Esophagus muscularis mucosa (tissue), 4 donors: ENCODE measurements around the gene RPL18. TPM values are rescaled to one million over a fixed set of nuclear protein-coding genes. Genes with fewer than 3 reads are reported as not detected.
"Not testable (repeated sequence)": the region's sequence is repeated elsewhere in the genome, so short reads cannot be mapped to it uniquely, and the experiment has no call there.

ENCODE experiments used
- DNase-seq: peaks from one replicate; pipeline ENCODE4 v3.0.0-alpha.2; 2017; ENCODE audit errors: extremely low spot score
- H3K27ac ChIP-seq, 4 donors: fragments of 200-600 bp; sonication (generic); replicated peaks in 1 of 4; 1 replicate in 3 of 4; 2 replicates in 1 of 4; pipeline ENCODE4 v1.5.1; 2016 to 2019; ENCODE audit warnings: mild to moderate bottlenecking in 1 of 4
- H3K27me3 ChIP-seq, 4 donors: fragments of 200-600 bp; sonication (generic); one replicate each; pipeline versions ENCODE4 v1.5.1 to v1.6.0; 2016 to 2019
- H3K36me3 ChIP-seq, 4 donors: fragments of 200-600 bp; sonication (generic); one replicate each; pipeline ENCODE4 v1.5.1; 2016 to 2019
- H3K4me1 ChIP-seq, 4 donors: fragments of 200-600 bp; sonication (generic); one replicate each; pipeline ENCODE4 v1.5.1; 2016 to 2019
- H3K4me3 ChIP-seq, 4 donors: fragments of 200-600 bp; sonication (generic); 1 replicate in 2 of 4; 2 replicates in 2 of 4; pipeline ENCODE4 v1.5.1; 2016 to 2019; ENCODE audit warnings: mild to moderate bottlenecking in 4 of 4, moderate library complexity in 1 of 4
- H3K9me3 ChIP-seq, 4 donors: fragments of 200-600 bp; sonication (generic); 1 replicate in 3 of 4; 2 replicates in 1 of 4; pipeline ENCODE4 v1.5.1; 2016 to 2019
- CTCF ChIP-seq, 3 experiments: fragments of 200-600 bp in 2 of 3; fragments of 450-650 bp in 1 of 3; sonication (generic) in 2 of 3; IDR thresholded peaks; one replicate each; pipeline ENCODE4 v1.5.1; 2017 to 2019; ENCODE audit warnings: antibody characterized with exemption in 3 of 3, mild to moderate bottlenecking in 2 of 3, moderate library complexity in 1 of 3
- EP300 ChIP-seq: sonication (generic); formaldehyde crosslinking; IDR thresholded peaks from one replicate; pipeline ENCODE4 v1.6.1; 2017; ENCODE audit warnings: antibody characterized with exemption
- POLR2A ChIP-seq: fragments of 450-650 bp; IDR thresholded peaks from one replicate; pipeline ENCODE4 v1.6.1; 2017; ENCODE audit warnings: antibody characterized with exemption, moderate library complexity, mild to moderate bottlenecking, low read depth
- POLR2AphosphoS5 ChIP-seq, 2 donors: sonication (generic); formaldehyde crosslinking; IDR thresholded peaks; one replicate each; pipeline ENCODE4 v1.6.1; 2017; ENCODE audit warnings: antibody characterized with exemption in 2 of 2
- WGBS: methylation state at CpG from one replicate; pipeline ENCODE4 v1.1.5; 2018; 5-methylcytosine and 5-hydroxymethylcytosine counted together
- intact Hi-C: fragments of 100-400 bp; cut with DNase I; formaldehyde crosslinking; loops from one replicate; pipeline ENCODE4 v1.15.1; 2023
- total RNA-seq, 4 donors: library from RNA; depleted of rRNA; stranded (reverse); fragments of >200 nt; gene quantifications; one replicate each; pipeline versions ENCODE4 v1.1.0 to v1.2.1, GENCODE V29; 2016

RPL18 gene
- total RNA-seq, 4 donors from 2014 or later: 1,298 to 2,105 (median 1,742) TPM

- no peak for DNase-seq
- 93% methylated on average over 6 of the region's 6 CpGs for WGBS
- Histone ChIP-seq H3K27ac (no peak overlapping the region), H3K27me3 (no peaks in the 10 kb centered on the region), H3K4me1 (peaks cover 3 to 15% (median 14%) of the 10 kb centered on the region in 4 donors), H3K4me3 (no peak overlapping the region), H3K36me3 (no peaks in the 10 kb centered on the region), H3K9me3 (no peaks in the 10 kb centered on the region)
- TF ChIP-seq CTCF (IDR thresholded peaks at IDR 0.05) (no peak), POLR2A (no peak), POLR2AphosphoS5 (IDR thresholded peaks at IDR 0.05) (no peak), EP300 (no peak)
- intact Hi-C loops: no loop called here
These were observed 39.5 kb upstream of the RPL18 start for GRCh38 chr19:48658483-48658882.

DNA sequence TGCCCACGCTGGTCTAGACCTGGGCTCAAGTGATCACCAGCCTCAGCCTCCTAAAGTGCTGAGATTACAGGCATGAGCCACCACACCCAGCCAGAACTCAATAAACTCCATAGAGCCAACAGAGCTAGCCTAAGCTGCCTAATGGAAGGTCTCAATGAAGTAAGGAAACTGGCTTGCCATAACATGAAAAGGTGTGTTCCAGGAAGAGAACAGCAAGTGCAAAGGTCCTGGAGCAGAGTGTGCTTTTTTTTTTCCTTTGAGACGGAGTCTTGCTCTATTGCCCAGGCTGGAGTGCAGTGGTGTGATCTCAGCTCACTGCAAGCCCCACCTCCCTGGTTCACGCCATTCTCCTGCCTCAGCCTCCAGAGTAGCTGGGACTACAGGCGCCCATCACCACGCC, 38.9 kb upstream of the RPL18 start:
- DNase-seq, intact Hi-C loops, H3K9me3 ChIP-seq, H3K36me3 ChIP-seq, H3K27me3 ChIP-seq, H3K4me3 ChIP-seq, H3K27ac ChIP-seq: not testable (repeated sequence)
- peaks cover 3 to 15% (median 14%) of the 10 kb centered on the region in 4 donors for H3K4me1 ChIP-seq
- WGBS: 98% methylated on average over 5 of the region's 5 CpGs

DNA sequence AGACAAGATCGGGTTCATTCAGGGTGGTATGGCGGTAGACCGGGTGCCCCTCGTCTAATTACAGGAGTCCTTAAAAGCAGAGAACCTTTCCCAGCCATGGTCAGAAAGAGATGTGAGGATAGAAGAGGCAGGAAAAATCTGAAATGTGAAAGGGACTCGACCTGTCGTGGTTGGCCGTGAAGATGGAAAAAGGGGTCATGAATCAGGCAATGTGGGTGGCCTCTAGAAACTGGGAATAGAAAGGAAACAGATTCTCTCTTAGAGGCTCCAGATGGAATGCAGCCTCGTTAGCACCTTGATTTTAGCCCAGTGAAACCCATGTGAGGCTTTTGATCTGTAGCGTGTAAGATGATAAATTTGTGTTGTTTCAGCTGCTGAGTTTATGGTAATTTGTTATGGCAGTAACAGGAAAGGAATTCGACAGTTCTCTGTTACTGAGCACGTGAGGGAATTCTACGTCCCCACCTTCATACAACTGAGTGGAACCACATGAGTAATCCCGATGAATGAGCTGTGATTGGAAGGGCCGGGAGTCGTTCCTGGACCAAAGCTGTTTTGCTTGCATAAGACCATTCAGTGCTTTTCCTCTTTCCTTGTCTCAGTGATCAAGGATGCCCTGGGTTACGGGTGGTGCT, 38.0 kb upstream of the RPL18 start:
- no peak overlapping the region for H3K4me3 ChIP-seq
- no peaks in the 10 kb centered on the region for H3K36me3 ChIP-seq
- intact Hi-C loops: no loop called here
- peaks cover 3 to 15% (median 14%) of the 10 kb centered on the region in 4 donors for H3K4me1 ChIP-seq
- TF ChIP-seq EP300: no peak
- TF ChIP-seq POLR2AphosphoS5 (IDR thresholded peaks at IDR 0.05): no peak
- TF ChIP-seq CTCF (IDR thresholded peaks at IDR 0.05): no peak
- WGBS: 54% methylated on average over 16 of the region's 16 CpGs
- H3K27me3 ChIP-seq: no peaks in the 10 kb centered on the region
- no peak for DNase-seq
- H3K9me3 ChIP-seq: no peaks in the 10 kb centered on the region
- H3K27ac ChIP-seq: no peak overlapping the region

- WGBS: 45% methylated on average over 7 of the region's 11 CpGs
- intact Hi-C loops: no loop called here
- no peak overlapping the region for H3K27ac ChIP-seq
- no peaks in the 10 kb centered on the region for H3K36me3 ChIP-seq
- TF ChIP-seq CTCF (IDR thresholded peaks at IDR 0.05) (no peak), POLR2A (no peak), POLR2AphosphoS5 (IDR thresholded peaks at IDR 0.05) (no peak), EP300 (no peak)
- no peaks in the 10 kb centered on the region for H3K4me1 ChIP-seq
- no peak overlapping the region for H3K4me3 ChIP-seq
- H3K27me3 ChIP-seq: no peaks in the 10 kb centered on the region
- no peak for DNase-seq
- H3K9me3 ChIP-seq: no peaks in the 10 kb centered on the region
These were observed 35.5 kb upstream of the RPL18 start for GRCh38 chr19:48654299-48655059.

GRCh38 chr19:48651683-48652048, 32.7 kb upstream of the RPL18 start:
- Histone ChIP-seq H3K27ac (no peak overlapping the region), H3K27me3 (no peaks in the 10 kb centered on the region), H3K4me3 (no peak overlapping the region), H3K4me1 (peaks cover 0 to 3% (median under 1%) of the 10 kb centered on the region in 4 donors), H3K9me3 (no peaks in the 10 kb centered on the region), H3K36me3 (no peaks in the 10 kb centered on the region)
- DNase-seq: no peak
- TF ChIP-seq POLR2AphosphoS5 (IDR thresholded peaks at IDR 0.05): no peak
- 92% methylated on average over 2 of the region's 5 CpGs for WGBS
- intact Hi-C loops: no loop called here
